Activated naive CD4-positive, alpha-beta T cell treated with anti-CD3 and anti-CD28 coated beads, Interleukin-2, amount 10 ng/mL, durations not matched to agents 7 days and 5 days (primary cell): ENCODE measurements around the gene RIMS4.

Experiments
- CTCF ChIA-PET: fragments of 350-600 bp; sonication (Branson Sonifier 250); formaldehyde crosslinking; loops from one replicate; lab custom pipeline; 2021; ENCODE audit warnings: antibody characterized with exemption; lab: Charles Lee
- DNase-seq: peaks from one replicate; pipeline ENCODE4 v3.0.0-alpha.2; 2020
- H3K27ac Mint-ChIP-seq: one replicate; pipeline ENCODE4 v1.8.0; 2021; ENCODE audit warnings: mild to moderate bottlenecking, moderate library complexity, mixed read lengths
- H3K27me3 Mint-ChIP-seq: one replicate; pipeline ENCODE4 v1.8.0; 2021; ENCODE audit warnings: mild to moderate bottlenecking, mixed read lengths
- H3K36me3 Mint-ChIP-seq: one replicate; pipeline ENCODE4 v1.8.0; 2021; ENCODE audit warnings: mixed read lengths
- H3K4me1 Mint-ChIP-seq: one replicate; pipeline ENCODE4 v1.8.0; 2021; ENCODE audit warnings: mixed read lengths
- H3K4me3 Mint-ChIP-seq: one replicate; pipeline ENCODE4 v1.8.0; 2021; ENCODE audit warnings: mild to moderate bottlenecking, moderate library complexity, mixed read lengths
- H3K9me3 Mint-ChIP-seq: one replicate; pipeline ENCODE4 v1.8.0; 2021; ENCODE audit warnings: mixed read lengths

RIMS4 gene

DNA sequence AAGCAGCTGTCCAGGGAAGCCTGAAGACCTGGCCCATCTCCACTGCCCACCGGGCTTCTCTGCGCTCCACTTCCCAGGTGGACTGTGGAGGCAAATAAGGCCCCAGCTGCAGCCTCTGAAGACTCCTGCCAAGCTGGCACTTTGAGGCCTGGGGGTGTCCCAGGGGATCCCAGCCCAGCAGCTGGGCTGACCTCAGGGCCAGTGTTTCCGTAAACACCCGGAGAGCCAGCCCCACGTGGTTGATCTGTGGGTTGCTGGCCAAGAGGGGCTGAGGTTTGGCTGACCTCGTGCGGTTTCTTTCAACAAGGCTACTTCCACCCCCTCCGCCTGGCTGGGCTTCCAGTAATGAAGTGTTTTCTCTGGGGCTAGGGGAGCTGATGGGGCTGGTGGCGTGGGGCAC lies 107.6 kb downstream of the RIMS4 start:
- no peaks in the 10 kb centered on the region for H3K36me3 Mint-ChIP-seq
- H3K9me3 Mint-ChIP-seq: no peaks in the 10 kb centered on the region
- H3K4me3 Mint-ChIP-seq: no peak overlapping the region
- no peak overlapping the region for H3K27ac Mint-ChIP-seq
- CTCF ChIA-PET: interaction anchor here (0.8 to 1.3 kb wide), 2 partner anchors 20 to 44 kb away, joined by 3 read pairs; no protein-coding TSS in a partner anchor
- H3K27me3 Mint-ChIP-seq: peaks cover 8% of the 10 kb centered on the region
- H3K4me1 Mint-ChIP-seq: no peaks in the 10 kb centered on the region
- no peak for DNase-seq

DNA sequence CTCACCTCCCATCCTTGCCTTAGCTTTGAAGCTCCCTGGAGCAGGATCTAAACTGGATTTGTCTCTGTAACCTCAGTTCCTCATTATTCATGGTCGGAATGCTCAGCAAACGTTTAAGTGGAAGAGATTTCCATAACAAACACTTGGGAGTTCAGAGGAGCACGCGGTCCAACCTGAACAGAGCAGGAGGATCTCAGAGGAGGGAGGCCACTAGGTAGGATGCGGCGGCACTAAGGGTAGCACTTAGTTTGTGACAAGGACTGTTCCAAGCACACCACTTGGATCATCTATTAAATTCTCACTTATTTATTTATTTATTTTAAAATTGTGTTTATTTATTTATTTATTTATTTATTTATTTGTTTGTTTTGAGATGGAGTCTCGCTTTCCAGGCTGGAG lies 108.5 kb downstream of the RIMS4 start:
- no peaks in the 10 kb centered on the region for H3K9me3 Mint-ChIP-seq
- peaks cover 8% of the 10 kb centered on the region for H3K27me3 Mint-ChIP-seq
- no peaks in the 10 kb centered on the region for H3K4me1 Mint-ChIP-seq
- no peaks in the 10 kb centered on the region for H3K36me3 Mint-ChIP-seq
- no peak overlapping the region for H3K4me3 Mint-ChIP-seq
- CTCF ChIA-PET: no interaction called here
- DNase-seq: no peak
- H3K27ac Mint-ChIP-seq: no peak overlapping the region
